NCI-H2107 (cell line): ENCODE data around the gene PAK1.

Experiments
- DNase-seq: peaks from one replicate; lab custom pipeline; 2025; lab: John Stamatoyannopoulos, UW

PAK1 gene

GRCh38 chr11:77371646-77372045, 102.2 kb downstream of the PAK1 start:
- DNase-seq, result no peak

- DNase-seq, result no peak
Observed at GRCh38 chr11:77370217-77370616, 103.7 kb downstream of the PAK1 start.

- no peak for DNase-seq
Observed at GRCh38 chr11:77361184-77361583, 112.7 kb downstream of the PAK1 start.

GRCh38 chr11:77359481-77359880, 114.4 kb downstream of the PAK1 start:
- DNase-seq, result no peak

GRCh38 chr11:77353131-77353530, 120.8 kb downstream of the PAK1 start:
- DNase-seq, result no peak

- no peak for DNase-seq
Observed at GRCh38 chr11:77351281-77351886, 122.5 kb downstream of the PAK1 start.

GRCh38 chr11:77347948-77348347, 125.9 kb downstream of the PAK1 start:
- no peak for DNase-seq

- DNase-seq, result no peak
Observed at GRCh38 chr11:77346906-77347603, 126.8 kb downstream of the PAK1 start.

- DNase-seq, result no peak
Observed at GRCh38 chr11:77345621-77346020, 128.3 kb downstream of the PAK1 start.

- DNase-seq, result no peak
Observed at GRCh38 chr11:77340501-77340900, 133.4 kb downstream of the PAK1 start.

- no peak for DNase-seq
Observed at GRCh38 chr11:77332259-77332658, 141.6 kb downstream of the PAK1 start.

- no peak for DNase-seq
Observed at GRCh38 chr11:77325159-77325558, 148.7 kb downstream of the PAK1 start.

- DNase-seq, result no peak
Observed at GRCh38 chr11:77324508-77324907, 149.4 kb downstream of the PAK1 start.

- no peak for DNase-seq
Observed at GRCh38 chr11:77322926-77323590, 150.8 kb downstream of the PAK1 start.

- no peak for DNase-seq
Observed at GRCh38 chr11:77322506-77322905, 151.4 kb downstream of the PAK1 start.

GRCh38 chr11:77320351-77320750, 153.5 kb downstream of the PAK1 start:
- DNase-seq, result no peak

GRCh38 chr11:77318600-77318999, 155.3 kb downstream of the PAK1 start:
- no peak for DNase-seq

GRCh38 chr11:77316733-77317342, 157.1 kb downstream of the PAK1 start:
- DNase-seq, result no peak

- DNase-seq, result no peak
Observed at GRCh38 chr11:77312107-77312506, 161.8 kb downstream of the PAK1 start.

GRCh38 chr11:77311701-77312100, 162.2 kb downstream of the PAK1 start:
- no peak for DNase-seq

- no peak for DNase-seq
Observed at GRCh38 chr11:77310721-77311120, 163.2 kb downstream of the PAK1 start.

- DNase-seq, result no peak
Observed at GRCh38 chr11:77309401-77310085, 164.4 kb downstream of the PAK1 start.
